BJ (cell line): ENCODE measurements around the gene CLDN24. TPM values are rescaled to one million over a fixed set of nuclear protein-coding genes. Genes with fewer than 3 reads are reported as not detected.

Source experiments
- CTCF ChIA-PET: fragments of 350-600 bp; formaldehyde crosslinking; extraction: SDS; loops from one replicate; lab custom pipeline; 2021; ENCODE audit warnings: antibody characterized with exemption, inconsistent platforms; lab: Yijun Ruan, JAX
- POLR2A ChIA-PET: fragments of 300-600 bp; sonication (Branson Sonifier 250); formaldehyde crosslinking; extraction: SDS; loops from one replicate; lab custom pipeline; 2021; ENCODE audit warnings: antibody characterized with exemption; lab: Charles Lee
- DNase-seq: peaks from one replicate; pipeline ENCODE4 v3.0.0-alpha.2; 2011; ENCODE audit warnings: low read depth
- H3K27me3 ChIP-seq: 2 replicates; pipeline ENCODE4 v1.6.0; 2011; ENCODE audit warnings: low read length; ENCODE audit not compliant: control insufficient read depth, insufficient read depth
- H3K36me3 ChIP-seq: 2 replicates; pipeline ENCODE4 v1.5.1; 2011; ENCODE audit warnings: low read length; ENCODE audit not compliant: control insufficient read depth, insufficient read depth
- H3K4me3 ChIP-seq: 2 replicates; pipeline ENCODE4 v1.5.1; 2011; ENCODE audit warnings: low read depth, mild to moderate bottlenecking, control low read depth, low read length
- polyA plus RNA-seq: library from polyadenylated mRNA; depleted of rRNA; stranded (reverse); fragments of >200 nt; gene quantifications from 2 replicates; pipeline ENCODE4 v1.2.3, GENCODE V29; 2011
- TF ChIP-seq, protein P1 (sequence below): IDR thresholded peaks from 2 replicates; pipeline ENCODE4 v1.5.1; 2011; ENCODE audit warnings: low read depth, mild to moderate bottlenecking, control low read depth, inconsistent platforms, low read length, moderate library complexity; ENCODE audit not compliant: insufficient read depth

The CLDN24 gene
- polyA plus RNA-seq, 1 experiment = not detected

DNA sequence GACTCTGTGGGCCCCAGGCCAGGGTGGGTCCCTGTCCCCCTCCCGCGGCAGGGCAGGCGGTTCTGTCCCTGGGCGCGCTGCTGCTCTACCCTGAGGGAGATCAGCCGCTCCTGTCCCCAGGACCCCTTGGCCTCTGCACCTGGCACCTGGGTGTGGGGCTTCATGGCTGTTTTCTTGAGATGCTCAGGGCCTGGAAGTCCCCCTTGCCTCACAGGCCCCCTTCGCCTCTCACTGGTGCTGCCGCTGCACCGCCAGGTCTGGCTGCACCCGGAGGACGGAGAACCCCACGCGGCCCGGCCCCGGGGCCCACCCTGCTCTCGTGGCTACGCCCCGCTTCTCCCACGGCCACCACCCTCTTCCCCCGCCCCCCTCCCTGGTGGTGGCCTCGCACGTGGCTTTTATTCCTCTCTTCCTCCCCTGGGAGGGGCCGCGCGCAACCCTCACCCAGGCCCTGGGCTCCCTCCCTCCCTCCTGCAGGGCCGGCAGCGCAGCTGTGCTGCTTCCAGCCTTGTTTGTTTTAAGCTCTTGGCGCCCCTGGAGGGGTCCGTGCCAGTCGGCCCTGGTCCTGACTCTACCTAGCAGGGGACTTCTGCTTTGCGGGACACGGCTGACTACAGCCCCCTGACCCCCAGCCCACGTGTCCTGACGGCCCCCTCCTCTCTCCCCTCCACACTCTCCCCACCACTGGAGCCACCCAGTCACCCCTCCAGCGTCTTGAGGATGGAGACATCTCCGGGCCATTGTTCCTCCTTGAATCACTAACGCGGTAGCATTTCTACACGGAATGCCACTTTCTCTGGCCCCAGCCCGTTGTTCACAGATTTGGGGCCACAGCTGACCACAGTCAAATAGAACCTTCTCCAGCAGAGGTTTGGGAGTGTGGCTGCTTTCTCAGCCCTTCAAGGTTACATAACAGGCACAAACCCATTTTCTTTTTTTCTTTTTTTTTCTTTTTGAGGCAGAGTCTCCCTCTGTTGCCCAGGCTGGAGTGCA lies 20.6 kb upstream of the CLDN24 start:
- TF ChIP-seq, protein P1, sequence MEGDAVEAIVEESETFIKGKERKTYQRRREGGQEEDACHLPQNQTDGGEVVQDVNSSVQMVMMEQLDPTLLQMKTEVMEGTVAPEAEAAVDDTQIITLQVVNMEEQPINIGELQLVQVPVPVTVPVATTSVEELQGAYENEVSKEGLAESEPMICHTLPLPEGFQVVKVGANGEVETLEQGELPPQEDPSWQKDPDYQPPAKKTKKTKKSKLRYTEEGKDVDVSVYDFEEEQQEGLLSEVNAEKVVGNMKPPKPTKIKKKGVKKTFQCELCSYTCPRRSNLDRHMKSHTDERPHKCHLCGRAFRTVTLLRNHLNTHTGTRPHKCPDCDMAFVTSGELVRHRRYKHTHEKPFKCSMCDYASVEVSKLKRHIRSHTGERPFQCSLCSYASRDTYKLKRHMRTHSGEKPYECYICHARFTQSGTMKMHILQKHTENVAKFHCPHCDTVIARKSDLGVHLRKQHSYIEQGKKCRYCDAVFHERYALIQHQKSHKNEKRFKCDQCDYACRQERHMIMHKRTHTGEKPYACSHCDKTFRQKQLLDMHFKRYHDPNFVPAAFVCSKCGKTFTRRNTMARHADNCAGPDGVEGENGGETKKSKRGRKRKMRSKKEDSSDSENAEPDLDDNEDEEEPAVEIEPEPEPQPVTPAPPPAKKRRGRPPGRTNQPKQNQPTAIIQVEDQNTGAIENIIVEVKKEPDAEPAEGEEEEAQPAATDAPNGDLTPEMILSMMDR = no peak
- Histone ChIP-seq H3K4me3 (no peak overlapping the region), H3K27me3 (no peaks in the 10 kb centered on the region), H3K36me3 (no peaks in the 10 kb centered on the region)
- DNase-seq = no peak
- ChIA-PET CTCF (no interaction called here), POLR2A (no interaction called here)

- POLR2A ChIA-PET = no interaction called here
- H3K36me3 ChIP-seq = no peaks in the 10 kb centered on the region
- TF ChIP-seq, protein P1 = no peak
These were observed 15.6 kb upstream of the CLDN24 start for GRCh38 chr4:183337833-183338232.

DNA sequence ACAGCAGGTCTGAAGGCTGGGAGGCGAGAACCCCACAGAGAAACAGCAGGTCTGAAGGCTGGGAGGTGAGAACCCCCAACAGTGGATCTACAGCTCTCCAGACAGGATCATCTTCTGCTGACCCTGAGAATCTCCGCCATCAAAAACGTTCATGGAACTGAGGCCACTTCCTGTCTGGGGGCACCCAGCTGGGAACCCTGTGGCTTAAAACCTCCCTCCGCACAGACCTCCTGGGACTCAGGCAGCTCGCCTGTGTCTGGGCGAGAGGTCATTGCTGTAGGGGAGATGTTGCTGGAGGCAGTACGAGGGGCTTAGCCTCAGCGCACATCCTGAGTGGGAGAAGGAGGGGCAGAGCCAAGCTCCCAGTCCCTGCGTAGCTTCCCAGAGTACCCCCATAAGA lies 15.1 kb upstream of the CLDN24 start:
- POLR2A ChIA-PET = no interaction called here
- Histone ChIP-seq H3K36me3 (no peaks in the 10 kb centered on the region), H3K4me3 (no peak overlapping the region), H3K27me3 (no peaks in the 10 kb centered on the region)
- TF ChIP-seq, protein P1 = no peak
- CTCF ChIA-PET = no interaction called here
- no peak for DNase-seq

More at GRCh38 chr4:183337833-183338232, 15.6 kb upstream of the CLDN24 start:
- DNase-seq = no peak
- CTCF ChIA-PET = interaction anchor here (1.1 kb wide), 1 partner anchor 69 kb away, joined by 4 read pairs; no protein-coding TSS in a partner anchor
- Histone ChIP-seq H3K4me3 (no peak overlapping the region), H3K27me3 (no peaks in the 10 kb centered on the region)

GRCh38 chr4:183335369-183335940 lies 13.2 kb upstream of the CLDN24 start:
- DNase-seq = peak; percentile 79
- CTCF ChIA-PET = no interaction called here

More at GRCh38 chr4:183335369-183335940, 13.2 kb upstream of the CLDN24 start:
- TF ChIP-seq, protein P1 = no peak
- Histone ChIP-seq H3K36me3 (no peaks in the 10 kb centered on the region), H3K4me3 (no peak overlapping the region), H3K27me3 (no peaks in the 10 kb centered on the region)
- POLR2A ChIA-PET = no interaction called here
